ENCODE data around the gene CDYL2.

Gene CDYL2

GRCh38 chr16:80563066-80563465 lies 241.3 kb downstream of the CDYL2 start:
- in situ Hi-C loops (cut with MboI; ENCODE audit: low sequenced_read_pairs), result no loop called here

DNA sequence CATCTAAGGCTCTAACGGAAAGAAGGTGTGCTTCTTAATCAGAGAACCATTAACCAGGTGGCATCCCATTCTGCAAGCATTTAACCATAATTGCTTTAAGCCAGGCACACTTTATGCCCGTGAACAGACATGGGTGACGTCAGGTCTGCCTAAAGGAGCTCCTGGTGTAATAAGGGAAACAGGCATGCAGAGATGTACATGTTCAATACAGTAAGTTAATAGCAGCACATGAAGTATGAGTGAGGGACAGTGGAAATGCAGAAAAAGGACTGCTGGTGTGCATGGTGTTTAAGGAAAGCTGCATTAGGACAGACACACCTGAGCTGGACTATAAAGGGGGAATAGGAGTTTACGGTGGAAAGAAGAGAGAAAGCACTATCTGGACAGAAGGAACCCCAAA lies 245.0 kb downstream of the CDYL2 start:
- in situ Hi-C loops (cut with MboI; ENCODE audit: low sequenced_read_pairs), result no loop called here

DNA sequence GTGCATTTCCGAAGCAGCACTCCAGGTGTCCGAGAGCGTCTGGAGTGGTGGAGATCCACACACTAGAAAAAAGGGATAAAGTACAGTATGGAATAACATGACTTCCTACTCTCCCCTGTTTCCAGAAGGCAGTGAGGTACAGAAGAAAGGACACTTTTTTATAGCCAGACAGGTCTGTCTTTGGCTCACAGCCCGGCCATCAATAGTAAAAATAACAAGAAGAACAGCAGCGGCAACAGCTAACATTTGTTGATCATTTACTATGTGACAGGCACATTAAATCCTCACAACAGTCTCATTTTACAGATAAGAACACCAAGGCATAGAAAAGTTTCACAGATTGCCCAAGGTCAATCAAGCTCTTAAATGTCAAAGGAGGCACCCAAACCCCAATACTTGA lies 247.4 kb downstream of the CDYL2 start:
- in situ Hi-C loops (cut with MboI; ENCODE audit: low sequenced_read_pairs), result no loop called here

GRCh38 chr16:80556481-80556880 lies 247.9 kb downstream of the CDYL2 start:
- in situ Hi-C loops (cut with MboI; ENCODE audit: low sequenced_read_pairs), result no loop called here

DNA sequence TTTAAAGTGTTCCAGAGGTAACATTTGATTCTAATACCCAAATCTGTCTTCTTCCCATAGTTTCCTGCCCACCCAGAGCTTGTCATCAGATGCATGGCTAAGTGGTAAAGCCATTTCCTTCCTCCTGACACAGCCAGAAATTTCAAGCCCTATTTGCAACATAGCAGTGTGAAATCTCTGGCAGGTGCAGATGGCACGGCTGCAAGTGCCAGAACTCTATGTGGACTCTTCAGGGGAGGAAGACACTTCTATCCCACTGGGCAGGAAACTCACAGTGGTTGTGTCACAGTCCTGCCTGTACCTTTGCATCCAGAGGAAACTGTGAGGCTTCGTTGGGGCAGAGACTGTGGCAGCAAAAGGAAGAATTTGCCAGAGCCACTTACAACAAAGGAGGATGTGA lies 250.4 kb downstream of the CDYL2 start:
- in situ Hi-C loops (cut with MboI; ENCODE audit: low sequenced_read_pairs), result no loop called here

GRCh38 chr16:80552277-80552676 lies 252.1 kb downstream of the CDYL2 start:
- in situ Hi-C loops (cut with MboI; ENCODE audit: low sequenced_read_pairs), result no loop called here
